ENCODE results near the gene SLC6A5. TPM values are rescaled to one million over a fixed set of nuclear protein-coding genes. Genes with fewer than 3 reads are reported as not detected.

The SLC6A5 gene
- total RNA-seq, 2 donors from 2014 or later = not detected

GRCh38 chr11:20597154-20597679, 2.2 kb upstream of the SLC6A5 start:
- Histone ChIP-seq H3K27ac (no peak overlapping the region), H3K4me3 (no peak overlapping the region), H3K4me1 (peaks cover 6% of the 10 kb centered on the region), H3K36me3 (replicated peaks in 1 of 2; ENCODE audit: insufficient read depth in 1 of 2, low read depth in 2 of 2) (no peaks in the 10 kb centered on the region), H3K9me3 (peaks cover 0 to 3% (median 0%) of the 10 kb centered on the region in 3 donors), H3K27me3 (peaks cover 0 to 37% of the 10 kb centered on the region in 2 donors)
- 1 to 3% methylated on average over 16 to 41 of the region's 41 CpGs for WGBS, 2 donors
- DNase-seq (no peak), ATAC-seq (no peak)
- intact Hi-C loops (cut with DNase I) = no loop called here
- TF ChIP-seq CTCF (IDR thresholded peaks at IDR 0.05) (no peak), POLR2A (IDR thresholded peaks at IDR 0.05) (no peak)

- peaks cover 0 to 37% of the 10 kb centered on the region in 2 donors for H3K27me3 ChIP-seq
- no peak overlapping the region for H3K4me3 ChIP-seq
- TF ChIP-seq POLR2A (IDR thresholded peaks at IDR 0.05) (no peak), CTCF (IDR thresholded peaks at IDR 0.05) (no peak)
- H3K27ac ChIP-seq = no peak overlapping the region
- DNase-seq (no peak), ATAC-seq (no peak)
- 4 to 5% methylated on average over 37 to 48 of the region's 48 CpGs for WGBS, 2 donors
- peaks cover 6% of the 10 kb centered on the region for H3K4me1 ChIP-seq
- H3K9me3 ChIP-seq = peaks cover 0 to 3% (median 0%) of the 10 kb centered on the region in 3 donors
- H3K36me3 ChIP-seq (replicated peaks in 1 of 2; ENCODE audit: insufficient read depth in 1 of 2, low read depth in 2 of 2) = no peaks in the 10 kb centered on the region
- intact Hi-C loops (cut with DNase I) = no loop called here
Observed at GRCh38 chr11:20597680-20598484, 1.5 kb upstream of the SLC6A5 start.

- ATAC-seq (no peak), DNase-seq (no peak)
- Histone ChIP-seq H3K9me3 (peaks cover 0 to 3% (median 0%) of the 10 kb centered on the region in 3 donors), H3K27ac (no peak overlapping the region), H3K36me3 (replicated peaks in 1 of 2; ENCODE audit: insufficient read depth in 1 of 2, low read depth in 2 of 2) (no peaks in the 10 kb centered on the region), H3K4me1 (peaks cover 6% of the 10 kb centered on the region), H3K4me3 (no peak overlapping the region), H3K27me3 (peaks cover 0 to 37% of the 10 kb centered on the region in 2 donors)
- intact Hi-C loops (cut with DNase I) = no loop called here
- TF ChIP-seq CTCF (IDR thresholded peaks at IDR 0.05) = no peak
- no peak for TF ChIP-seq POLR2A (IDR thresholded peaks at IDR 0.05)
- WGBS, 2 donors = 1 to 7% methylated on average over 11 of the region's 11 CpGs
Observed at GRCh38 chr11:20598492-20598891, 916 bp upstream of the SLC6A5 start.

GRCh38 chr11:20600020-20600346, 575 bp downstream of the SLC6A5 start:
- DNase-seq = no peak
- intact Hi-C loops (cut with DNase I) = loop anchor here (5.0 to 10.0 kb wide), 2 partner anchors 205 to 458 kb away; no protein-coding TSS in a partner anchor

More at GRCh38 chr11:20600020-20600346, 575 bp downstream of the SLC6A5 start:
- Histone ChIP-seq H3K27ac (no peak overlapping the region), H3K4me1 (peaks cover 6% of the 10 kb centered on the region), H3K27me3 (peaks cover 0 to 37% of the 10 kb centered on the region in 2 donors), H3K4me3 (no peak overlapping the region), H3K36me3 (replicated peaks in 1 of 2; ENCODE audit: insufficient read depth in 1 of 2, low read depth in 2 of 2) (no peaks in the 10 kb centered on the region), H3K9me3 (peaks cover 0 to 3% (median 0%) of the 10 kb centered on the region in 3 donors)
- ATAC-seq = no peak
- WGBS, 2 donors = 15 to 16% methylated on average over 10 of the region's 10 CpGs
- TF ChIP-seq POLR2A (IDR thresholded peaks at IDR 0.05) (no peak), CTCF (IDR thresholded peaks at IDR 0.05) (no peak)

Measured in body of pancreas (tissue), 4 donors.